ENCODE data around the gene PDE8B. TPM values are rescaled to one million over a fixed set of nuclear protein-coding genes. Genes with fewer than 3 reads are reported as not detected.

The PDE8B gene
- total and polyA plus RNA-seq, 2 donors (not counting 1 experiment from before 2014, with no cell fraction given), result 0.07 TPM; not detected in 1

DNA sequence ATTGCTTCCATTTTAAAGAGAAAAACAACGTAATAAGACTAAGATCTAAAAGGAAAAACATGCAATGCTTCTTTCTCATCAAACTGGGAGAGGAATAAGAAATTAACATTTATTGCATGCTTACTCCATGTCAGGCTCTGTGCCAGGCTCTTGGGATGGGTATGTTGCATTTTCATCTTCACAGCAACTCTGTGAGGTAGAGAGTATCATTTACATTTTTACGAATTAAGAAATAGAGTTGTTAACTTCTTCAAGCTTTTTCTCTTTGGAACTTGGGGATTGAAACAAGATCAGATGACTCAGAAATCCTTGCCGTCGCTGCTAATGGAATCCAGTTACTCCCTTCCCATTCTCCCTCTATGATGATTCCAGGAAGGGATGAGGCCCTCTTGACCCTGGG, 39.5 kb downstream of the PDE8B start:
- Histone ChIP-seq H4K20me1 (ENCODE audit: control insufficient read depth, insufficient read depth, low read length, poor library complexity, severe bottlenecking) (no peaks in the 10 kb centered on the region), H3K27ac (ENCODE audit: low read length in 2 of 2) (no peak overlapping the region), H3K36me3 (replicated peaks in 1 of 2; ENCODE audit: control extremely low read depth in 1 of 2, control insufficient read depth in 1 of 2, extremely low read depth in 1 of 2, insufficient read depth in 2 of 2, low read length in 1 of 2) (no peaks in the 10 kb centered on the region), H3K4me2 (replicated peaks; ENCODE audit: low read depth, low read length, poor library complexity, severe bottlenecking) (no peak overlapping the region), H3K9ac (ENCODE audit: low read length) (no peak overlapping the region), H3K4me3 (ENCODE audit: control extremely low read depth in 1 of 5, extremely low read depth in 1 of 5, insufficient read depth in 1 of 5, low read depth in 2 of 5, low read length in 4 of 5) (no peak overlapping the region), H3K4me1 (ENCODE audit: control insufficient read depth in 2 of 2, insufficient read depth in 2 of 2, low read length in 2 of 2) (no peaks in the 10 kb centered on the region), H3K27me3 (replicated peaks in 1 of 4; ENCODE audit: control extremely low read depth in 1 of 4, control insufficient read depth in 3 of 4, insufficient read depth in 4 of 4, low read length in 3 of 4) (peaks cover 0 to 2% (median 0%) of the 10 kb centered on the region in 4 experiments), H3K79me2 (ENCODE audit: control insufficient read depth, insufficient read depth, low read length) (no peaks in the 10 kb centered on the region), H3K9me3 (ENCODE audit: control extremely low read depth in 1 of 3, control insufficient read depth in 2 of 3, insufficient read depth in 1 of 3, low read length in 2 of 3) (no peaks in the 10 kb centered on the region), H2AFZ (ENCODE audit: insufficient read depth, low read depth, low read length, poor library complexity, severe bottlenecking) (no peak overlapping the region)
- Mint-ChIP-seq H3K4me1 (no peaks in the 10 kb centered on the region), H3K27ac (no peak overlapping the region), H3K9me3 (ENCODE audit: insufficient read depth) (no peaks in the 10 kb centered on the region), H3K4me3 (no peak overlapping the region), H3K27me3 (peaks cover 19% of the 10 kb centered on the region)
- DNase-seq (no peak), ATAC-seq (ENCODE audit: low read depth) (no peak)
- ChIA-PET CTCF (no interaction called here), POLR2A (no interaction called here)
- TF ChIP-seq, protein P1, sequence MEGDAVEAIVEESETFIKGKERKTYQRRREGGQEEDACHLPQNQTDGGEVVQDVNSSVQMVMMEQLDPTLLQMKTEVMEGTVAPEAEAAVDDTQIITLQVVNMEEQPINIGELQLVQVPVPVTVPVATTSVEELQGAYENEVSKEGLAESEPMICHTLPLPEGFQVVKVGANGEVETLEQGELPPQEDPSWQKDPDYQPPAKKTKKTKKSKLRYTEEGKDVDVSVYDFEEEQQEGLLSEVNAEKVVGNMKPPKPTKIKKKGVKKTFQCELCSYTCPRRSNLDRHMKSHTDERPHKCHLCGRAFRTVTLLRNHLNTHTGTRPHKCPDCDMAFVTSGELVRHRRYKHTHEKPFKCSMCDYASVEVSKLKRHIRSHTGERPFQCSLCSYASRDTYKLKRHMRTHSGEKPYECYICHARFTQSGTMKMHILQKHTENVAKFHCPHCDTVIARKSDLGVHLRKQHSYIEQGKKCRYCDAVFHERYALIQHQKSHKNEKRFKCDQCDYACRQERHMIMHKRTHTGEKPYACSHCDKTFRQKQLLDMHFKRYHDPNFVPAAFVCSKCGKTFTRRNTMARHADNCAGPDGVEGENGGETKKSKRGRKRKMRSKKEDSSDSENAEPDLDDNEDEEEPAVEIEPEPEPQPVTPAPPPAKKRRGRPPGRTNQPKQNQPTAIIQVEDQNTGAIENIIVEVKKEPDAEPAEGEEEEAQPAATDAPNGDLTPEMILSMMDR (IDR thresholded peaks at IDR 0.05), result no peak
- TF ChIP-seq EZH2 (IDR thresholded peaks at IDR 0.05; ENCODE audit: borderline replicate concordance, insufficient read depth, low read depth, low read length, poor library complexity, severe bottlenecking), result no peak
- WGBS (ENCODE audit: insufficient coverage), result 100% methylated on average over 2 of the region's 4 CpGs
- intact Hi-C loops (cut with micrococcal nuclease), result no loop called here

DNA sequence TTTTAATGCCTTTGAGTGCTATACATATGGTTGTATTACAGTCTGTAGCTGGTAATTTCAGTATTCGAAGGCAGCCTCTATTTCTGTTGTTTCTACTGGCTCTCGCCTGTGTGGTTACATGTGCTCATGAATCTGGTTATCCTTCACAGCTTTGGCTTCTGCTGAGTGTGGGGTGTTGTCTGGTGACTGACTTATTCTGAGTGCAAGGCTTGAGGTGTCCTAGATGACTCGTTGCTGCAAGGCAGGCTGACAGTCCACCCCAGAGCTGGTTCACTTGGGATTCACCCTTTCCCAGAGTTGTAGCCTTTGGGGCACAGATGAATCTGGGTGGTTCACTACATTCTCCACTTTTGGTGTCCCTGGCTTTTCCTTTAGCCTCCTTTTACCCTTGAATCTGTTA, 41.4 kb downstream of the PDE8B start:
- no peaks in the 10 kb centered on the region for H4K20me1 ChIP-seq (ENCODE audit: control insufficient read depth, insufficient read depth, low read length, poor library complexity, severe bottlenecking)
- DNase-seq (no peak), ATAC-seq (ENCODE audit: low read depth) (no peak)
- POLR2A ChIA-PET, result no interaction called here
- Mint-ChIP-seq H3K27me3 (peaks cover 25% of the 10 kb centered on the region), H3K9me3 (ENCODE audit: insufficient read depth) (no peaks in the 10 kb centered on the region), H3K4me1 (no peaks in the 10 kb centered on the region), H3K4me3 (no peak overlapping the region), H3K27ac (no peak overlapping the region)
- H3K9ac ChIP-seq (ENCODE audit: low read length), result no peak overlapping the region
- H3K4me2 ChIP-seq (replicated peaks; ENCODE audit: low read depth, low read length, poor library complexity, severe bottlenecking), result no peak overlapping the region
- intact Hi-C loops (cut with micrococcal nuclease), result no loop called here
- no peaks in the 10 kb centered on the region for H3K9me3 ChIP-seq (ENCODE audit: control extremely low read depth in 1 of 3, control insufficient read depth in 2 of 3, insufficient read depth in 1 of 3, low read length in 2 of 3)
- H3K79me2 ChIP-seq (ENCODE audit: control insufficient read depth, insufficient read depth, low read length), result no peaks in the 10 kb centered on the region
- no peak overlapping the region for H2AFZ ChIP-seq (ENCODE audit: insufficient read depth, low read depth, low read length, poor library complexity, severe bottlenecking)
- H3K4me1 ChIP-seq (ENCODE audit: control insufficient read depth in 2 of 2, insufficient read depth in 2 of 2, low read length in 2 of 2), result no peaks in the 10 kb centered on the region
- WGBS (ENCODE audit: insufficient coverage), result 79% methylated on average over 3 of the region's 3 CpGs
- no peak overlapping the region for H3K27ac ChIP-seq (ENCODE audit: low read length in 2 of 2)
- no peak for TF ChIP-seq EZH2 (IDR thresholded peaks at IDR 0.05; ENCODE audit: borderline replicate concordance, insufficient read depth, low read depth, low read length, poor library complexity, severe bottlenecking)
- TF ChIP-seq, protein P1 (IDR thresholded peaks at IDR 0.05), result no peak
- CTCF ChIA-PET, result no interaction called here
- H3K36me3 ChIP-seq (replicated peaks in 1 of 2; ENCODE audit: control extremely low read depth in 1 of 2, control insufficient read depth in 1 of 2, extremely low read depth in 1 of 2, insufficient read depth in 2 of 2, low read length in 1 of 2), result no peaks in the 10 kb centered on the region
- H3K4me3 ChIP-seq (ENCODE audit: control extremely low read depth in 1 of 5, extremely low read depth in 1 of 5, insufficient read depth in 1 of 5, low read depth in 2 of 5, low read length in 4 of 5), result no peak overlapping the region
- peaks cover 0 to 4% (median 1%) of the 10 kb centered on the region in 4 experiments for H3K27me3 ChIP-seq (replicated peaks in 1 of 4; ENCODE audit: control extremely low read depth in 1 of 4, control insufficient read depth in 3 of 4, insufficient read depth in 4 of 4, low read length in 3 of 4)
